NCI-H82 treated with DMSO at 0.1 percent for 48 hours (cell line): ENCODE data around the gene TIMM22.
A peak's percentile ranks its signal among the peaks of the same experiment; 100 is the strongest.

ENCODE experiments used
- DNase-seq: peaks from one replicate; lab custom pipeline; 2025; ENCODE audit not compliant: unreplicated experiment; lab: John Stamatoyannopoulos, UW

The TIMM22 gene

DNA sequence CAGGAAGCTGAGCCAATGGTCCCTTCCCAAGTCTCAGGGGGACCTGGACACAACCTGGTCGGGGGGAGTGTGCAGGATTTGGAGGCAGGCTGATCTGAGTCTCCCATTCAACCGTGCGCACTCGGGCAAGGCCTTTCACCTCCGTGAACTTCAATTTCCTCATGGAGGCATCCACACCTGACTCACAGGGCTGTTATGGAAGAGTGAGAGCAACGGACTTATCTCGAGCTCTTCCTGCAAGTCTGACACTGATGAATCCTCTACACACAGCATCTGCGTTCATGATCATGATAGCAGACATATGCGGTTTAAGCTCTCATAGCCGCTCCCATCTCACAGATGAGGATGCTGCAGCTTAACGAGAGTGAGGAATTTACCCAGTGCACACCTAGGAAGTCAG, 21.6 kb downstream of the TIMM22 start:
- no peak for DNase-seq

DNA sequence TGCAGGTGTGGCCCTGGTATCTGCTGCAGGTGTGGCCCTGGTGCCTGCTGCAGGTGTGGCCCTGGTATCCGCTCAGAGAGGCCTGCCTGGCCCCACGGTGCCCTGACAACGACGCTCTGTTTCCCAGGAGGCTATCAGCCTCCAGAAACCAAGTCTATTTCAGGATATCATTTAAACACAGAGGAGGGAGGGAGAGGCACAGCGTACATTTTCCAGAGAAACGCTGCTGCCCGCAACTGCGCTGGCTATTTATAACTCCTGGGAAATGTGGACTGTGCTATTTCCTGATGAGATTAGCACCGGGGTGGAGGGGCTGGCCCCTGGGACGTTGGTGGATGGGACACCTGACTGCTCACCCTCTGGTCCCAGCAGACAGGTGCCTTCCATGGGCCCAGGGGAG, 22.5 kb downstream of the TIMM22 start:
- no peak for DNase-seq

DNA sequence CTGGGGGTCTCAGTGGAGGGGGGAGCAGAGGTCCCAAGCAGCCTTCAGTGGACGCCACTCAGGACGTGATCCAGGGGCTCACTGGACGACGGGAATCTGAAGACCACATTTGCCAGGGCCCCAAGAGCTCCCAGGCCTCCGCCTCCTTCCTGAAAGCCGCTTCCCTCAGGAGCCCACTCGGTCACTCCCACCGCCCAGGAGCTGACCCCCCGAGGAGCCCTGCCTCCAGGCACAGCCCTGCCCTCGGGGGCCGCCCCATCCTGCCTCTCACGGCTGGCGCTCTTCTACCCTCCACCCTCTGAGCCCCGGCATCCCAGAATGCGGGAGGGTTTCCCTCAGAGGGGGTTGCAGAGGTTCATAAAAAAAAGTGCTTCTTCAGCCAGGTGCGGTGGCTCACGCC, 24.2 kb downstream of the TIMM22 start:
- no peak for DNase-seq

DNA sequence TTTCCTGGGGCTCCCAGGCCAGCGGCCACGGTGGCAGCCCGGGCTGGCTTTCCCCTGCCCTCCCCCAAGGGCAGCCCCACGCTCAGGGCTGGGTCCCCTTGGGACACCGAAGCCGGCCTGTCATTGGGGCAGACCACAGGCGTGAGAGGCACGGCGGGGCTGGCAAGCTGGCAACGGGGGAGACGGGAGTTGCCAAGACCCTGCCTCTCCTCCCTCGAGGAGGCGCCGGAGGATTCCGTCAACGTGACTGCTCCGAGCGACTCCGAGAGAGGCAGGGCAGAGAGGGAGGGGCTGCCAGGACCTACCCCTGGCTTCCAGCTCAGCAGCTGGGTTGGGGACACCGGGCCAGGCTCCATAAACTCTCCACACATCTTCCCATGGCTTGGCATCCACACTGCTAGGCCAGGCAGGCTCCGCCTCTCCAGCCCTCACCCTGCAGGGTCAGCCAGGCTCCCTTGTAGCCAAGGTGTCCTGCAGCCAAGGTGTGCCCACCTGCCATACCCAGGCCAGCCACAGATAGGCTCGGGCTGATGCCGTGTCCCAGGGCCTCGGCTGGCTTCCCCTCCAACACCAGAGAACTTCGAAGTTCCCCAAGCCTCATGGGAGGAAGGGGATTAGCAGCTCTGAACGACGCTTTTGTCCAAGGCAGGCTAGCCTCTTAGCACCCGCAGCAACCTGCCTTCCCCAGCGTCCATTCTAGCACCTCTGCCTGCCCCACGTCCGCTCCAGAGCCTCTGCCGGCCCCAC, 25.5 kb downstream of the TIMM22 start:
- no peak for DNase-seq

DNA sequence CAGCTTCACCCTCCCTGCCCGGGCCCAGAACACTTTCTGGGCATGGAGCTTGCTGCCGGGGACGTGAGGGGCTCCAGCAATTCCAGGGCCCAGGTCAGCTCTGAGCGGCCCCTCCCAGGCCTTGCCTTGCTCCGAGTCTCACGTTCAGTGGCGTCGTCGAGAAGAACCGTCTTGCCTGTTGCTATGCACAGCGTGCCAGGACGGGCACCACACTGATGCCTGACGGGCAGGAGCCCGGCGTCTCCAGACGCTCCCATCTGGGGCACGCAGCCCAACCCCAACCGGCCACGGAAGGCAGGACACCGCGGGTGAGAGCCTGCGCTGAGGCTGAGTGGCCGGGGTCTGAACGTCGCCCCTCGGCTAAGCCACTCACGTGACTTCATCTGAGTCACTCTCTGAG, 27.1 kb downstream of the TIMM22 start:
- DNase-seq = no peak

DNA sequence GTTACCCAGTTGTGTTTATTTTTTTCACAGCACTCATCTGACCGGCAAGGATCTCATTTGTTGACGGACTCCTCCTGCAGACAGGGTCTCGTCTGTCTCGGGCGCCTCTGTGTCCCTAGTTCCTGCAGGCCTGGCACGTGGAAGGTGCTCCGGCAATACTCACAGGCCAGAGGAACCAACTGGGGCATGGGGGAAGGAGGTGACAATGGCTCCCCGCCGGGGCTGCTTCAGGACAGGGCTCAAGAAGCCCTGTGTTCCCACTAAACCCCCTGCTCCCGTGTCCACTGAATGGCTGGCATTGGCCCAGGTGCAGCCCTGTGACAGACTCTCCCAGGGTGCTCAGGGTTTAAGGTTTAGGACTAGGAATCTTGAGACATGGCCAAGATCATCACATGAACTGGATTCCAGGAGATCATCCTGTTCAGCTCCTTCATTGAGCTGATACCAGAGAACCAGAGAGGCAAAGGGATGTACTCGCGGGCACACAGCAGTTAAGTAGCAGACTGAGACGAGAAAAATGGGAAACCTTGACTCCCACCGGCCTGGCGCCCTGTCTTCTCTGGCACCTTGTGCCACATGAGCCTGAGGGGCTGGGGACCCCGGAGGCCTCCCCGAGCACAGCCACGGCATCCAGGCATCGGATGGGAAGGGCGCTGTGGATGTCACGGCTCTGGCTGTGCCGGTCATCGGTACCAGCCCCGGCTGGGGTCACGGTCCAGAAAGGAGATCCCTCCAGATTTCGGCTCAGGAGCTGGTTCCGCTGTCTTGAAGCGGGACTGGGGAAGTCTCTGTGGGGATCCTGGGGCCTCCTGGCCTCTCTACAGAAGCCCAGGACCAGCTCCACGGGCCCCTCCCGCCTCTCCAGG, 29.0 kb downstream of the TIMM22 start:
- no peak for DNase-seq

DNA sequence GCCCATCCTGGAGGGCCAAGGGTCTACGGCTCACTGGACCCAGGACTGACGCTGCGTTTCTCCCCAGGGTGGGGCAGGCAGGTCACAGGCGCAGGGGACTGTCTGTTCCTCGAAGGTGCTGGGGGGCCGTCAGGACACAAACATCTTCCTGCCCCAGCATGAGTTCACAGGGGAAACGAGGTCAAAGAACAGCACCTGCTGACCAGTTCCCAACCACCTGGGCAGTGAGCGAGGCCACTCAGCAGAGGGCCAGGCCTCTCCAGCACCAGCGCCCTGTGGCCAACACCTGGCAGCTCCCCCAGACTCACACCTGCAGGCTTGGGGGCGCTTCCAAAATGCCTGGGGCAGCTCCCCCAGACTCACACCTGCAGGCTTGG, 29.7 kb downstream of the TIMM22 start:
- DNase-seq = no peak

DNA sequence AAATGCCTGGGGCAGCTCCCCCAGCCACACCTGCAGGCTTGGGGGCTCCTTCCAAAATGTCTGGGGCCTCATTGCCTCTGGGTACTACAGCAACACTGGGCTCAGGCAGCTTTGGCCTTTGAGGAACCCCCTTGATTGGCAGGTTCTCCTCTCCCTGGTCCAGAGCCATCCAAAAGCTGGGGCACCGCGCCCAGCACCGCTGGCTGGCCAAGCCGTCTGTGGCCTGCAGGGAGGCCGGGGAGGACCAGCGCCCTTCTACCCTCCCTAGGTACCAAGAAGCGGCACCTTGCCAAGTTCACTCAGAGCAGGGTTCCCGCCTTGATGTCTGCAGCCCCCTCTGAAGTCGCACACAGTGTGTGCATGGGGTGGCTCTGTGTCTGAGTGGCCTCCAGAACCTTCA, 30.1 kb downstream of the TIMM22 start:
- no peak for DNase-seq

DNA sequence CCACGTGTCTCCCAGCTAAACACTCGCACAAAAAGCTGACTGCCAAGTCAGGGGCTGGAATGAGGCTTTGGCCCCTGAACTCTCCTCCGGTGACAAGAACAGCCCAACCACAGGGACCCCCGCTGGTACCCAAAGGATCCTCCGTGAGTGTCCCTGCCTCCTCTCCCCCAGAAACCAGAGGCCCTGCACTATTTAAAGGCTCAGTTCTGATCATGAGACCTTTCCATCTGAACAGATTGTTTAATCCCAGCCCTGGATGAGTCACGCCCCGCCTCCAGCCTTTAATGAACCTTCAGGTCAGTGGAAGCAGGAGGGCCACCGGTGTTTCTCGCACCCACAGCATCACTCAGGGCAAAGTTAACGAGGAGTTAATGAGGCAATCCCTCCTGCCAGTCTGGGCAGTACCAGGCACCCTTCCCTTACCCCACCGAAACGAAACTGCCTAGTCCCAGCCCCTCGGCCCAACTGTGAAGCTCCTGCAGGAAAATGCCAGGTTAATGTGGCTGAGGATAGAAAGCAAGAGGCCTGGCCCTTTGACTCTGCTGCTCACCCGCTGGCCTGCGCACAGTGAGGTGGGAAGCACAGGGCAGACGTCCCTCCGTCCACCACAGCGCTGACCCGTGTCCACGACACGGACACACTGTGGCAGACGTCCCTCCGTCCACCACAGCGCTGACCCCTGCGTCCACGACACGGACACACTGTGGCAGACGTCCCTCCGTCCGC, 32.4 kb downstream of the TIMM22 start:
- DNase-seq = peak; percentile 28

DNA sequence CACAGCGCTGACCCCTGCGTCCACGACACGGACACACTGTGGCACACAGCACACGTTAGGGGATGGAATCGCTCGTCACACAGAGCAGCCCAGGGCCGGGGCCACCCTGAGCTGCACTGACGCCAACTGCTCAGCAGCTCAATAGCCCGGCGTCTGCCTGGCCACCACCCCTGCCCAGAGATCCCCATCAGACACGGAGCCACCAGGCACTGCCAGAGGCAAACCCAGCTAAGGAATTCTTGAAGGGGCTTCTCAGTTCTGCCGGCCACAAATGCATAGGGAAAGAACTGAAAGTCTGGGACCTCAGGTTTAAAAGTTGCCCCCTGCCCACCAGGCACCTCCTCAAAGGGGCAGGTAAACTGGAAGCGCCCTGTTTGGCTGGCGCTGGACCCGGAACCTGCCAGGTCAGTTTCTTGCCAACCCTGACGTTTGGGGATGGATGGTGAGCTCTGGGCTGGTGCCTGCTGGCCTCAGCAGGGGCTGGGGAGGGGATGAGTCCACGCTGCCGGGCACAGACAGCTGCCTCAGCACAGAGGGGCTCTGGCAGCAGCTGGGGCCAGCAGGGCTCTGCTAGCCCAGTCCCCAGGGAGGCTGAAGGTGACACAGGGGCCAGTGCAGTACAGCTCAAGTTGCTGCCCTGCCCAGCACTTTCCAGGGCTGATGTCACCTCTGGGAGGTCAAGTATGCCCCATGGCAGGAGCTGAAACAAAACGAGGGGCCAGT, 33.2 kb downstream of the TIMM22 start:
- no peak for DNase-seq

DNA sequence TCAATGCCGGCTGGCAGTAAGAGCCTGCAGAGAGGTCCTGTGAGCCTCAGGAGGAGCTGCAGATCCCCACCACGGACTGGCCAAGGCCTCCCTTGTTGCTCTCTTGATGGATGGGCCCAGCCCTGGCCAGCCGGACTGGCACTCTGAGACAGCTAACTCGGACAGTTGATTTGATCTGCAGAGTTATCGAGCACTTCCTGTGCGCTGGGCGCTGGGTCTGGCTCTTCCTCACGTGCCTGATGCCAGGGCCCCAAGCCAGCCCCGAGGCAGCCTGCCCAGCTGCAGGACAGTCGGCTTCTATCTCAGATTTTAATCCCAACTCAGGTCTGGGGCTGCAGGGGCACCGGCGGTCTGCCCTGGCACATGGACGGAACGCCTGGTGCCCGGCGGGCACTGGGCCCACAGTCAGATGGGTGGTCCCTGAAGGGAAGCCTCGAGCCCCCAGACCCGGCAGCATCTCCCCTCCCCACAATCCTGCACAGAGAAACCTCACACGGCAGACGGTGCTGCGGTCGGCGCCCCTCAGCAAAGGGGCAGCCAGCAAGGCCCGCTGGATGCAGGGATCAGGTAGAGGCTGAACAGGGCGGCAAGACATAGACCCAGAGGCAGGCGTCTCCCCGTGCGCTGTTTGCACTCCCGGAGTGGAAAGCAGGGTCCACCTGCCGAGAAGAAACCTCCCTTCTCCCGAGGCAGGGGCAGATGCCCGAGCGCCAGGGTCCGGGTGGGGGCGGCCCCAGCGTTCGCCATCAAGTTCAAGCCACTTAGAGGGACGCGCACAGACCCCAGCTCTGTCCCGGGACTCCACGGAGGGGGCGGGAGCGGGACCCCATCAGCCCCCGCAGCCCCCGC, 34.0 kb downstream of the TIMM22 start:
- no peak for DNase-seq

DNA sequence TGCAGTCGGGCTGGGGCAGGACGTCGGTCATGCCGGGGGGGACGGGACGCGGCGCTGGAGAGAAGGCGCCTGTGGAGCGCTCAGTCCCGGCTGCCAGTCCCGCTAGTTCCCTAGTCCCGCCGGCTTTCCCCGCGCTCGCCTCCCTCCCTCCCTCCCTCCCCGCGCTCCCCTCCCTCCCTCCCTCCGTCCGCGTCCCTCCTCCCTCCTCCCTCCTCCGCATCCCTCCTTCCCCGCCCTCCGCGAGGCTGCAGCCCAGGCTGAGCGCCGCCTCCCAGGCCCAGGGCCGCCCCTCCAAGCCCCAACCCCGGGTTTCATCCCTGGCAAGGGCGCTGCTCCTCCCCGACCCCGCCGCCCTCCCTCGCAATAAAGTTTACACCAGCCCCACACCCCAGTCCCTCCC, 34.8 kb downstream of the TIMM22 start:
- DNase-seq = no peak

DNA sequence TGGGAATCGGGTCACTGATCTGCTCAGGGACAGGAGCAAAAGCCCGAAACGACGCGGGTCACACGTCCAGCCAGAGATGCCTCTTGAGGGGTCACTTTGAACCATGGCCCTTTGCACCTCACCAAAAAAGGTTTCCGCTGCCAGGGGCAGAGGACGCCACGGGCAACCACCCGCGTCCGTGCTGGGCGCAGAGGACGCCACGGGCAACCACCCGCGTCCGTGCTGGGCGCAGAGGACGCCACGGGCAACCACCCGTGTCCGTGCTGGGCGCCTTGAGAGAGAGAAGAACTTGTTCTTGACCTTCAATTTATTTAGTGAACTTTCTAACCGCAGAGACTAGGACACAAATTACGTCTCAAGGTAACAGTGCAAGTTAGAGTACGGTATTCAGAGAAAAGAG, 35.5 kb downstream of the TIMM22 start:
- no peak for DNase-seq

DNA sequence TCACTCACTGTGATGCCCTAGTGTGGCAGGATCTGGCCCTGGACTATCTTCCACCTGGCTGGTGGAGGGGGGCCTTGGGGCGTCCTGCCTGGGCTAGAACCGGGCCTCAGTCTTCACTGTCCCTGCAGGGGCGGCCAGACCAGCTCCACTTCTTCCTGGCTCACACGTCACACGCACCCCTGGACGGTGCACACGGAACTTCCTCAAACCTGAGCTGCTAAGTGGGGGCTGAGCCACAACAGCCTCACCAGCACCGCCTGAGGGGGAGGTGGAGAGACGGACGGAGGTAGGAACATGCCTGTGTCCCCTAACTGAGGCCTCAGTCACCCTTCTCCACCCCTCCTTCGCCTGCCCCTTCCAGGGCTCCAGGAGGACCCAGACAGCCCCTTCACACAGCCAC, 36.6 kb downstream of the TIMM22 start:
- no peak for DNase-seq

DNA sequence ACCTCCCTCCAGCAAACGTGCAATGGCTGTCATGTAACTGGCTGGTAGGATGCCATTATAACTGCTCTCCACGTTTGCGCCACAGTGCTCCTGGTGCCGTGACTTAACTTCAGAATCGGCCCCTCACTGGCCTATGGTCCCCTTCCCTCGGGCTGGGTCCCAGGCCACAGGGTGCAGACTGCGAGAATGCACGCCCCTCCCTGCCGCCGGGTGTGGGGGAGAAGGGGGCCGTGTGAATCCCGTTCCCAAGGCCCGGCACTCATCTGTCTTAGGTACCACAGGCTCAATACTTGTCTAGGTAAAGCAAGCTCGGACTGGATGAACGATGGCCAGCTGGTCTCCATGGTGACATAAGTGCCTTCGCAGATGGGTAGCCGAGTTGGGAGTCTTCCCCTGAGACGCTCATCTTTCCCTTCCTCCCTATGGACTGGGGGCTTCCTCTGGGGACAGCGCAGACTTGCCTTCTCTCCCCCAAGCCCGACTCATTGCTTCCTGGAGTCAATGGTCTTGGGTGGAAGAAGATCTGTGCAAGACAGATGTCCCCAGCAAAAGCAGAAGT, 37.8 kb downstream of the TIMM22 start:
- DNase-seq = peak; percentile 63

DNA sequence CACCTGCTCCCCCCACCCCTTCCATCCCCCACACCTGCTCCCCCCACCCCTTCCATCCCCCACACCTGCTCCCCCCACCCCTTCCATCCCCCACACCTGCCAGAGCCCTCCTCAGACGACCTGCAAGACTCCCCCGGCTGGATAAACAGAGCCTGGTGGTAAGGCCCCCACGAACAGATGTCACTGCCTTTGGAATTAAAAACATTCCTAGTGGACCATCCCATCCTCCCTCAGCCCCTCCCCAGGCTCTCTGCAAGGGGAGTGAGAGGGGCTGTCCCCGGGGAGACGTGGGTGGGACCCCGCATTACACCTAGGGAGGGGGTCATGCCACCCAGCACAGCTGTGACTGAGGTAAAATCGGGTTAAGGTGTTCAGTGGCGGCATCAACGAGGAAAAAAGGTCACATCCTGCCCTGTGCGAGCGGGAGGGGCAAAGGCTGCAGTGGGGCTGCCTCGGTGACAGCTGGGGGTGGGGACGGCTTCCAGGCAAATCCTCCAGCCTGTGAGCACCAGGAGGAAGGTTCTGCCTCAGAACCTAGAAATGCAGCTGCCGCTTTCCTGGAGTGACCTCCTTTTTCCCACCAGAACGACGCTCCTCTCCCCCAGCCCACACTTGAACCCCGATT, 38.7 kb downstream of the TIMM22 start:
- peak; percentile 95 for DNase-seq

DNA sequence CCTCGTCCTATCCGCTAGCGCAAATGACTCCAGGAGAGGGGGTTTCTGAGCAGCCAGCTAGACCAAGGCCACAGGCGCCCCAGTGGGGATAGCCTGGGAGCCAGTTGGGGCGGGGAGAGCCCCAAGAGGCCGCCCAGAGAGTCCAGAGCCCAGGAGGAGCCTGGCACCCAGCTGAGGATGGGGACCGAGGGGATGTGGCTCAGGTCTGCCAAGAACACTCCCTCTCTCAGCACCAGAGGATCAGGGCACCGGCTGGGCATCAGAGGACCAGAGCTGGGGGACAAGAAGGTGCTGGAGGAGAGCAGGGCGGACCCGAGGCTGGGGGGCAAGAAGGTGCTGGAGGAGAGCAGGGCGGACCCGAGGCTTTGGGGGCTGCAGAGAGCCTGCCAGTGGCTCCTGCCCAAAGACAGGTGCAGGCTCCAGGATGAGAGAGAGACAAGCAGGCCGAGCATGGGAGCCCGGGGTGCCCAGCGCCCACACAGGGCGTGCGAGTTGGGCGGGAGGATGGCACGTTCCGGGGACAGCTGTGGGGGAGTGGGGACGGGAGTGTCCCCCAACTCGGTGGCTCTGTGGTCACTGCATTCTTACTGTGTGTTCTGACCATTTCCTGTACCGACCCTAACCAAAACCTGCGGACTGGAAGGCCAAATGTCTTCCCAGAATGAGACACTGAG, 39.4 kb downstream of the TIMM22 start:
- no peak for DNase-seq

DNA sequence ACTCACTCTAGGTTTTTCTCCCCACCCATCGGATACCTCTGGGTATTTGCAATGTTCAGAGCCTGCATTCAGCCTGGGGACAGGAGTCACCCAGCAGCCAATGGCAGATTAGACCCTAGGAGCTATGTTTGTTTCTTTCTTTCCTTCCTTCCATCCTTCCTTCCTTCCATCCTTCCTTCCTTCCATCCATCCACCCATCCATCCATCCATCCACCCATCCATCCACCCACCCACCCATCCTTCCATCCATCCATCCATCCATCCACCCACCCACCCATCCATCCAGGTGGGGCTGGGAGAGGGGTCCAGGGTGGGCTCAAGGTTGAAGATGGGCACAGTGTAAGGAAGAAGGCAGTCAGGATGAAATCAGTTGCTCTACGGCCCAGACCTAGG, 39.9 kb downstream of the TIMM22 start:
- no peak for DNase-seq
